IMR-90 (cell line): Measurements from ENCODE around the gene PDC. TPM values are rescaled to one million over a fixed set of nuclear protein-coding genes. Genes with fewer than 3 reads are reported as not detected.

Experiments
- ATAC-seq: fragments of 200-7000 bp; cut with Tn5 transposase; 2 replicates; pipeline ENCODE4 v1.9.1; 2020; ENCODE audit warnings: low read depth, mild to moderate bottlenecking, moderate library complexity
- BruUV-seq: library from RNA; stranded (reverse); fragments of 400-500 nt; replicated peaks from 2 replicates; lab custom pipeline; 2021; lab: Mats Ljungman, UMichigan
- CTCF ChIA-PET: fragments of 300-600 bp; formaldehyde crosslinking; extraction: SDS; loops from one replicate; lab custom pipeline; 2021; ENCODE audit warnings: antibody characterized with exemption; lab: Yijun Ruan, JAX
- POLR2A ChIA-PET: fragments of 300-600 bp; sonication (Branson Sonifier 250); formaldehyde crosslinking; loops from one replicate; lab custom pipeline; 2022; ENCODE audit warnings: antibody characterized with exemption; ENCODE audit not compliant: unreplicated experiment; lab: Charles Lee
- DNase-seq: peaks from one replicate; pipeline ENCODE4 v3.0.0; 2013
- H2AFZ ChIP-seq: replicated peaks from 2 replicates; pipeline ENCODE3; 2013; ENCODE audit warnings: low read length, mild to moderate bottlenecking; ENCODE audit not compliant: poor library complexity
- H2AK5ac ChIP-seq: 2 replicates; pipeline ENCODE4 v1.6.1; 2013; ENCODE audit warnings: low read depth, low read length, inconsistent platforms
- H2AK9ac ChIP-seq: replicated peaks from 2 replicates; pipeline ENCODE3; 2013; ENCODE audit warnings: mild to moderate bottlenecking, low read depth, low read length, moderate library complexity; ENCODE audit not compliant: poor library complexity
- H2BK120ac ChIP-seq: 2 replicates; pipeline ENCODE4 v1.6.1; 2013; ENCODE audit warnings: low read depth, low read length, inconsistent platforms
- H2BK15ac ChIP-seq: 3 replicates; pipeline ENCODE4 v1.6.1; 2013; ENCODE audit warnings: low read depth, low read length, inconsistent platforms
- H2BK20ac ChIP-seq: 2 replicates; pipeline ENCODE4 v1.6.1; 2013; ENCODE audit warnings: low read depth, mild to moderate bottlenecking, inconsistent platforms, low read length, moderate library complexity
- H2BK5ac ChIP-seq: 2 replicates; pipeline ENCODE4 v1.6.1; 2013; ENCODE audit warnings: mild to moderate bottlenecking, low read depth, low read length, inconsistent platforms; ENCODE audit not compliant: poor library complexity, severe bottlenecking
- H3K14ac ChIP-seq: replicated peaks from 2 replicates; pipeline ENCODE4 v1.6.1; 2013; ENCODE audit warnings: low read depth, low read length, inconsistent platforms
- H3K18ac ChIP-seq: 2 replicates; pipeline ENCODE4 v1.6.1; 2013; ENCODE audit warnings: low read depth, low read length, control low read depth
- H3K23ac ChIP-seq: 2 replicates; pipeline ENCODE4 v1.6.1; 2013; ENCODE audit warnings: low read depth, low read length, inconsistent platforms
- H3K27ac ChIP-seq: 2 replicates; pipeline ENCODE4 v1.5.1; 2013; ENCODE audit warnings: mild to moderate bottlenecking, control low read depth, low read length; ENCODE audit not compliant: insufficient read depth
- H3K27me3 ChIP-seq: 2 replicates; pipeline ENCODE4 v1.6.1; 2013; ENCODE audit warnings: low read length; ENCODE audit not compliant: control insufficient read depth, insufficient read depth
- H3K36me3 ChIP-seq: 2 replicates; pipeline ENCODE4 v1.6.1; 2013; ENCODE audit warnings: low read length, mixed read lengths; ENCODE audit not compliant: control insufficient read depth, insufficient read depth
- H3K4ac ChIP-seq: 2 replicates; pipeline ENCODE4 v1.6.1; 2013; ENCODE audit warnings: low read depth, low read length, inconsistent platforms
- H3K4me1 ChIP-seq: 2 replicates; pipeline ENCODE4 v1.6.1; 2013; ENCODE audit warnings: low read length, mixed read lengths; ENCODE audit not compliant: control insufficient read depth, insufficient read depth
- H3K4me2 ChIP-seq: 2 replicates; pipeline ENCODE4 v1.6.1; 2013; ENCODE audit warnings: low read depth, mild to moderate bottlenecking, control low read depth, low read length, moderate library complexity
- H3K4me3 ChIP-seq: 2 replicates; pipeline ENCODE4 v1.5.1; 2013; ENCODE audit warnings: low read depth, mild to moderate bottlenecking, control low read depth, low read length, moderate library complexity; ENCODE audit not compliant: insufficient read depth
- H3K56ac ChIP-seq: 2 replicates; pipeline ENCODE4 v1.6.1; 2013; ENCODE audit warnings: low read length, inconsistent platforms; ENCODE audit not compliant: insufficient read depth; ENCODE audit errors: extremely low read depth
- H3K79me1 ChIP-seq, 2 experiments: 2 replicates each; pipeline ENCODE4 v1.6.1; 2013; ENCODE audit warnings: low read length in 2 of 2, inconsistent platforms in 1 of 2, low read depth in 1 of 2
- H3K9ac ChIP-seq: 2 replicates; pipeline ENCODE4 v1.6.1; 2013; ENCODE audit warnings: low read depth, low read length, control low read depth
- H3K9me1 ChIP-seq: 2 replicates; pipeline ENCODE4 v1.6.1; 2013; ENCODE audit warnings: low read length, inconsistent platforms; ENCODE audit not compliant: insufficient read depth
- H3K9me3 ChIP-seq: 2 replicates; pipeline ENCODE4 v1.6.1; 2013; ENCODE audit warnings: low read length; ENCODE audit not compliant: control insufficient read depth, insufficient read depth
- H4K20me1 ChIP-seq: 2 replicates; pipeline ENCODE4 v1.6.1; 2013; ENCODE audit warnings: low read length, inconsistent platforms; ENCODE audit not compliant: insufficient read depth
- H4K5ac ChIP-seq: 2 replicates; pipeline ENCODE4 v1.6.1; 2013; ENCODE audit warnings: mild to moderate bottlenecking, low read depth, low read length, control low read depth
- H4K8ac ChIP-seq, 2 experiments: 2 replicates each; pipeline ENCODE4 v1.6.1; 2013; ENCODE audit warnings: low read depth in 2 of 2, low read length in 2 of 2, control low read depth in 1 of 2, inconsistent platforms in 1 of 2
- H4K91ac ChIP-seq: 2 replicates; pipeline ENCODE4 v1.6.1; 2013; ENCODE audit warnings: low read depth, low read length, inconsistent platforms; ENCODE audit not compliant: insufficient read depth
- BHLHE40 ChIP-seq: fragments of 150-350 bp; IDR thresholded peaks from 2 replicates; pipeline ENCODE4 v1.6.1; 2016; ENCODE audit warnings: mild to moderate bottlenecking, low read depth, low read length
- CHD1 ChIP-seq: IDR thresholded peaks from 2 replicates; pipeline ENCODE4 v1.6.1; 2012; ENCODE audit warnings: low read depth, low read length, improper control_type of control experiment
- NFE2L2 ChIP-seq: fragments of 150-350 bp; IDR thresholded peaks from 2 replicates; pipeline ENCODE4 v1.6.1; 2016; ENCODE audit warnings: low read depth, mild to moderate bottlenecking, low read length
- WGBS, 2 experiments: methylation state at CpG; one replicate each; pipeline versions ENCODE4 v1.1.5 to v1.1.7; 2013; ENCODE audit warnings: missing lambda C conversion rate in 2 of 2; ENCODE audit not compliant: insufficient read length in 1 of 2; ENCODE audit errors: extremely low coverage in 2 of 2; 5-methylcytosine and 5-hydroxymethylcytosine counted together
- dilution Hi-C: fragments of 300-500 bp; cut with HindIII; formaldehyde crosslinking; loops from one replicate; pipeline ENCODE4 v1.14.3; 2018; ENCODE audit warnings: low sequenced_read_pairs; ENCODE audit not compliant: unreplicated experiment
- in situ Hi-C: fragments of 300-500 bp; cut with MboI; formaldehyde crosslinking; loops from 3 replicates; pipeline ENCODE4 v1.14.3; 2019; ENCODE audit warnings: low sequenced_read_pairs, inconsistent platforms, mixed read lengths
- intact Hi-C: fragments of 100-400 bp; cut with micrococcal nuclease; formaldehyde crosslinking; loops from 2 replicates; pipeline ENCODE4 v1.10.0; 2022
- polyA plus RNA-seq, 3 experiments: library from polyadenylated mRNA; depleted of rRNA; stranded (reverse); fragments of >200 nt; gene quantifications; 2 replicates each; pipeline ENCODE4 v1.2.3, GENCODE V29; 2012; ENCODE audit warnings: low replicate concordance in 1 of 3
- total RNA-seq: library from RNA; depleted of rRNA; stranded (reverse); fragments of >200 nt; gene quantifications from 2 replicates; pipeline ENCODE4 v1.2.3, GENCODE V29; 2012

PDC gene
- total and polyA plus RNA-seq, 2 of the 4 experiments (the other 2 are of a cell fraction): not detected

GRCh38 chr1:186424539-186424938, 36.4 kb downstream of the PDC start:
- intact Hi-C loops (loop anchor here (5.0 kb wide), 1 partner anchor 53 kb away; no protein-coding TSS in a partner anchor), dilution Hi-C loops (no loop called here), in situ Hi-C loops (no loop called here)
- no peaks in the 10 kb centered on the region for H4K20me1 ChIP-seq
- H3K27me3 ChIP-seq: no peaks in the 10 kb centered on the region
- H4K8ac ChIP-seq: no peak overlapping the region
- DNase-seq: no peak
- BruUV-seq: no TSS peak
- H3K36me3 ChIP-seq: peaks cover 2% of the 10 kb centered on the region; the same call in 1 of the 2 replicates
- no peak overlapping the region for H3K4ac ChIP-seq
- POLR2A ChIA-PET: no interaction called here
- TF ChIP-seq CHD1 (no peak), BHLHE40 (no peak), NFE2L2 (no peak)
- H3K9me3 ChIP-seq: no peaks in the 10 kb centered on the region
- no peak overlapping the region for H2BK20ac ChIP-seq
- no peak overlapping the region for H3K27ac ChIP-seq
- no peaks in the 10 kb centered on the region; the same call in 1 of the 2 replicates for H3K9me1 ChIP-seq
- no peak overlapping the region for H2AK5ac ChIP-seq
- no peak overlapping the region for H3K4me3 ChIP-seq
- no peak overlapping the region for H3K18ac ChIP-seq
- H3K4me1 ChIP-seq: peaks cover 6% of the 10 kb centered on the region
- no peak overlapping the region for H2BK15ac ChIP-seq
- no CpG with 5 or more reads among the region's 2 CpGs for WGBS, 2 experiments
- H3K79me1 ChIP-seq: no peaks in the 10 kb centered on the region
- H2BK120ac ChIP-seq: no peak overlapping the region
- no peak overlapping the region for H3K4me2 ChIP-seq
- CTCF ChIA-PET: interaction anchor here (0.9 kb wide), 1 partner anchor 11 kb away, joined by 4 read pairs; no protein-coding TSS in a partner anchor
- H3K9ac ChIP-seq: no peak overlapping the region
- H3K56ac ChIP-seq: no peak overlapping the region
- H4K5ac ChIP-seq: no peak overlapping the region
- H2BK5ac ChIP-seq: no peak overlapping the region
- no peak overlapping the region for H3K14ac ChIP-seq
- H2AFZ ChIP-seq: no peak overlapping the region
- H4K91ac ChIP-seq: no peak overlapping the region
- H2AK9ac ChIP-seq: no peak overlapping the region
- no peak overlapping the region for H3K23ac ChIP-seq
- no peak for ATAC-seq
